NCI-H2196 (cell line): ENCODE measurements around the gene ASTL.

ENCODE experiments used
- DNase-seq: peaks from one replicate; lab custom pipeline; 2025; ENCODE audit not compliant: unreplicated experiment; lab: John Stamatoyannopoulos, UW

The ASTL gene

DNA sequence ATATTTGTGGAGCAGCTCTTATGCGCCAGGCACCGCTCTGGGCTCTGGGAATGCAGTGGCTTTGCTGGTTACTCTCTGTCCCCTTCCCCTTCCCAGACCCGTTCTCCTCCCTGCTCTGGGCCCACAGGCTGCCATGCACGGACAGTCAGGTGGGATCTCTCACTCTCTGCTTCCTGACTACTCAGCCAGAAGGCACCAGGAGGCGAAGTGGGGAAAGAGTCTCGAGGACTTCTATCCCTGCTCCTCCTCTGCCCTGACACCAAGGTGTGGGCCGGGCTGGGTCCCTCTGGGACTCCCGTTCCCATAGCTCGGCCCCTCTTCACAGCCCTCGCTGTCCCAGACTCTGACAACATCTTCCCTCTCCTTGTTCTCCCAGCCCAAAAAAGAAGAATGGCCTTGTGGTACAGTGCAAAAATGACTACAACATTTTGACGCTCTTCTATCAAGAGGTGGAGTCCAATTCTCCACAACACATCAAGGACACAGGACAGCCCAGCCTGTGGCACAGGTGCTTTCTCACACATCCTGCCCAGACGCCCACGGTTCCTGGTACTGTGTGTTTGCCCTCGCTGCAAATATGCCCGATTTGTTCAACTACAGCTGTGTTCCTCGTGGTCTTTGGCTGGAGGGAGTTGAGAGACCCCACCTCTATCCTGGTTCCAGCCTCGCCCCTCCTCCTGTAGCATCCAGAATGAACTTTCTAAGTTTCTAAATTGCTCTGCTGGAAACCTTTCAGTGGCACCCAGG, 21.0 kb upstream of the ASTL start:
- DNase-seq = no peak

DNA sequence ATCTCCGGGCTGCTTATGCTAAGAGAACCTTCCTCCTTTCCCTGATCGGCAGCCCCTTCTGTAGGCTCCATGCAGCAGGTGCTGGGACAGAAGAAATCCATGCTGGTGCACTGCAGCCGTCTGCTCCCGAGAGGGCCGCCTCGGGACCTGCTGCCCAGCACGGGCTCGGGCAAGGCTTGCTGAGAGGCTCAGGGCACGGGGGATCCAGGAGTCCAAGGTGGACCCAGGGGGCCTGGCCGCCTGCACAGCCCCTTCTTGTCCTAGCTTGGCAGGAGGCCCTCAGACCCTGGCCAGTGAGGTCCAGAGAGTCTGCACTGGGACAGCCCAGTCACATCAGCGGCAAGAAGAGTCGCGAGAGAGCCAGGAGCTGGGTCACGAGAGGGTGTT, 20.2 kb upstream of the ASTL start:
- no peak for DNase-seq

DNA sequence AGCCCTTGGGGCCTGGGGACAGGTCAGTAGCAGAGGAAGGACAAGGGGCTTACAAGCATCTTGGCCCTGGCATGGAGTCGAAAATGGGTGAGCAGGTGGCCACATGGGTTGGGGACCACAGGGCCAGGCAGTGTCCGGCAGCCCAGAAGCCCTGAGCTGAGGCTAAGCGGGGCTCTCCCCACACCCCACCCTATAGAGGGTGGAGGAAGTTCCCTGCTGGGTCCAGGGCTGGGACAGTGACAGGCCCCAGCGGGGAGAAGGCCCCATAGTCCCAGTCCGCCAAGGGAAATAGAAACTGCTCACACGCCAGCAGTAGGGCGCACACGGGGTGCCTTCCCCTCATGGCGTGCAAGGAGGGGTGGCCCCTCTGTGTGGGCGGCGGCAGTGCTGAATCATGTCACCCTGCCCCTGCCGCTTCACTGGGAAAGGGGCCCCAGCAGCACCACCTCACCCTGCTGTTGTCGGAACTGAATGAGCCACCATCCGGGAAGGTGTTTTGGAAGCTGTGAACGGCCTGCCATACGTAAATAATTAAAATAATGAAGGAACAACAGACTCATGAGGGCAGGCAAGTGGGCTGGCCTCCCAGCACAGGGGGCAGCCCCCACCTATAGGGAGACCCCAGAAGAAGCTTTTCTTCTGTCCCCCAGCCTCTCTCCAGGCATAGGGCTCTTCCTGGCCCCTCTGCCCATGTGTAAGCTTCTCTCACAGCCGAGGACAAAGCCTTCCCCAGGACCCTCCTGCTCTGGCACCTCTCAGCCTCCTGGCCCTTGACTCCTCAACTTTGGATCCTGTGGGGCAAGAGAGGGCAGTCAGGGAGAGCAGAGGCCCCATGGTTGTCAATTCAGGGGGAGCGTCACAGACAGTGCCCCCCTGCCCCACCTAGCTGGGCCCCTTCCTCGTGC, 19.6 kb upstream of the ASTL start:
- DNase-seq = no peak

DNA sequence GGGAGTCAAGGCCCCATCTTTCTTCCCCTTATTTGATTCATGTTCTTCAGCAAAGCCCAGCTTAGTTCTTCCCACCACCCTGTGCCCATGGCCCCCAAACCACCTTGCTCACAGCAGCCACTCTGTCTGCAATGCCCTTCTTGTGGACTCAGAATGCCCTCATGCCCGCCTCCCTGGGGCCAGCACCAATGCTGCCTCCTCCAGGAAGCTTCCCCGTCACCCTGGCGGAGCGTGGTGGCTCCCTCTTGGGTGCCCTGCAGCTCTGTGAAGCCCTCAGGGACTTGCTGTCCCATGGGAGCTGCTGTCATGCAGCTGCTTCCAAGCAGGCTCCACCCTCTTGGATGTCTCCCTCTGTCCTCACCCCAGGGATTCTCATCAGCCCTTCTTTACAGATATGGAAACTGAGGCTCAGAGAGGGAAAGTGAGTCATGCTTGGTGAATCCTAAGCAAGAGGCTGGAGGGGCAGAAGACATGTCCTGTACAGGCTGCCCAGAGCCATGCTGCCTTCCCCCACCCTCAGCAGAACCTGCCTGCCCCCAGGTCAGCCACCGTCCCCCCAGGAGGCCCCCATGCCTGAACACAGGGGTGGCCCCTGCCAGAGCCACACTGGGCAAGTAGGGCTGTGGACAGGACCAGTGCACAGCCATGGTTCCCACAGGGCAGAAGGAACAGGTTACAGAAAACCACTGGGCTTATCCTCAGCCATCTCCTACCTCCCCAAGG, 18.8 kb upstream of the ASTL start:
- no peak for DNase-seq

DNA sequence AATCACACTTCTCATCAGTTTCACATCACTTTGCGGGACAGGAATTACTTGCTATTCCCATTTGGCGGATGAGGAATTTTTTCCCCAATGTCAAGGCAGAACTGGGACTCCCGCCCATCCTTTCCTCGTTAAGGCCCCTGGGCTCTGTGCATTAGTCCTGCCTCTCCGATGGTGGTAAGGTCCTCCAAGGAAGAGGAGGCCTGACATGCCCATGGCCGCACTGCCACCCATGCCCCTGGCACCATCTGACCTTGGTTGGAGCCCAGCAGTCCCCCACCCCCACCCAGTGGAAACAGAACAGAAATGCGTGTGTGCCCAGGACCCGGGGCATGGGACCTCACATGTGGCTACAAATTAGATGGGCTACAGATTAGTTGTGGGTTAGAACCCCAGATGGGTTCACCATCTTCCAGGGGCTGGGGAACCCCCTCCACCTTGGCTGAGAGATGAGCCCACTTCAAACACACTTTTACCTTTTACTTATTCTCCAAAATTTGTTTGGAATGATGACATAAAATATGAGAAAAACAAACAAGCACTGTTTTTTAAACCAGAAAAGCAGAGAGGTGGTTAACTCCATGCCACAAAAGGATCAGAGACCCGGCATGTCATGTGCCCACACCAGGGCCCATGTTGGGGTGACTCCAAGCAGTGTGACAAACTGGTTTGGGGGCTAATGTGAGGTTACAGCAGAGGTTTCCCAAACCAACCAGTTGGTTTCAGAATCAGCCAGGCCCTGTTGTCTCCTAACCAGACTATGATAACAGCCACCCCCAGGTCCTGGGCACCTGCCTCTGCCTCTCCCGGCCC, 17.9 kb upstream of the ASTL start:
- DNase-seq = no peak

DNA sequence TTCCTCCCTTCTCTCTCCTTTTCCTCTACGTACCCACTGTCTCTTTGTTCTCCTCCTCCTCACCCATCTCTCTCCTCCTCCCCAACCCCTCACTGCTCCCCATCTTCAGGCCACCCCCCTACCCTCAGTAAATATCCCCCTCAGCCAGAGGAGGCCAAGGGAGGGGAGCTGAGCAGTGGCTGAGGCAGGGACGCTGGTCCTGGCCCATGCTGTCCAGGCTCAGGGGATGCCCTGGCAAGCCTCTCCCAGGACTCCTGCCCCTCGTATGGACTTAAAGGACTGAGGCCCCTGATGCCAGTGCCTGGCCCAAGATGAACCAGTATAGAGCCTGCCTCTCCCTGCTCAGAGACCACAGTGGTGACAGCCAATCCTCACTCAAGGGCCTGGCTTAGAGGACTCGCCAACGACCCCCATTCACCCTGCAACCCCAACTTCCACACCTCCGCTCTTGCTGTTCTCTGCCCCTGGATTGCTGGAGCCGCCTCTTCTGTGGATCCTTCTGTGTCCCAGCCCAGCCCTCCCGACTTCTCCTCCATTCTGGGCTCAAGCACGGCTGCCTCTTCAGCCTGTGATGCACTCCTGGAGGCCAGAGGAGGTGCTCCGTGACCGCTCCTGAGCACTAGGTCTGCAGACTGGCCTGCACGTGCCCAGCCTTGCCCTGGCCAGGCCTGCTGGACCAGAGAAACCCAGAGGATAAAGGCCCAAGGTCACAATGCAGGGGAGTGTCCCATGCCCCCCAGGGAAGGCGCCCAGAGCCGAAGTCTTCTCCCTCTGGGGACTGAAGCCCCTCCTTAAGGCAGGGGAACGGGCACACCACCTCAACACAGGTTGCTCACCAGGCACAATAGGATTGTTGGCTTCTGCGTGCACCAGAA, 16.4 kb upstream of the ASTL start:
- no peak for DNase-seq

DNA sequence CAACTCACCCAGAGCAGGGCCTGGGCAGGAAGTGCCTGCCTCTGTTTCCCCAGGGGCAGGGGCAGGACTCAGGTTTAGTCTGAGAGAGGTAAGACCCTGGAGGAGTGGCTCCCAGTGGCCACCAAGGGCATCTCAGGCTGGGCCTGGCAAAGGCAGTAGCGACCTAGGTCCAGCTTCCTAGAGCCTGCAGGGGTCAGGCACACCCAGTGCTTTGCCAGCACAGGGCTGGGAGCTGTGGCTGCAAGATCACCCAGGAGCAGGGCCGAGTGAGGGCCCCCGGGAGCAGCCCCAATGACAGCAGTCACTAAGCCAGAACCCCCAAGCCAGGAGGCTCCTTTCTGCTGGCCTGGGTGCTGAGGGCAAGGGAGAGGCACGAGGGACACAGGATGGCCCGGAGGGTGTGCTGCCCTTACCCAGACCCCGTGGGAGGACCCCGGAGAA, 15.7 kb upstream of the ASTL start:
- no peak for DNase-seq

DNA sequence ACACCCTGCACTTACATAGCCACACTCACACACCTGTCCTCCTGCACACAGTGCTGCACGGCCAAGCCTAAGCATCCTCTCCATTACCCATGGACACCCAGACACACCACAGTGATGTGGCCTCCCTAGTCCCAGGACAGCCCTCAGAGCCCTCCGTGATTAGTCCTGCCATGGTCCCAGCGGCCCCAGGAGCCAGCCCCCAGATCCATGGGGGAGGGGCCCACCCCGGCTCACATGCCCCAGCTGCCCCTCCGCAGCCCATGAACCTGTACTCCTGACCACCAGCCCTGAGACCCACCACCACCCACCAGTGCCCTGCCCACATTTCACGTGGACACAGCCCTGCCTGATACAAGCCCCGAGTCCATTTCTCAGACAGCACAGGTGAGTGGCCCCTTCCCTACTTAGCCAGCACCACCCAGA, 15.0 kb upstream of the ASTL start:
- no peak for DNase-seq

DNA sequence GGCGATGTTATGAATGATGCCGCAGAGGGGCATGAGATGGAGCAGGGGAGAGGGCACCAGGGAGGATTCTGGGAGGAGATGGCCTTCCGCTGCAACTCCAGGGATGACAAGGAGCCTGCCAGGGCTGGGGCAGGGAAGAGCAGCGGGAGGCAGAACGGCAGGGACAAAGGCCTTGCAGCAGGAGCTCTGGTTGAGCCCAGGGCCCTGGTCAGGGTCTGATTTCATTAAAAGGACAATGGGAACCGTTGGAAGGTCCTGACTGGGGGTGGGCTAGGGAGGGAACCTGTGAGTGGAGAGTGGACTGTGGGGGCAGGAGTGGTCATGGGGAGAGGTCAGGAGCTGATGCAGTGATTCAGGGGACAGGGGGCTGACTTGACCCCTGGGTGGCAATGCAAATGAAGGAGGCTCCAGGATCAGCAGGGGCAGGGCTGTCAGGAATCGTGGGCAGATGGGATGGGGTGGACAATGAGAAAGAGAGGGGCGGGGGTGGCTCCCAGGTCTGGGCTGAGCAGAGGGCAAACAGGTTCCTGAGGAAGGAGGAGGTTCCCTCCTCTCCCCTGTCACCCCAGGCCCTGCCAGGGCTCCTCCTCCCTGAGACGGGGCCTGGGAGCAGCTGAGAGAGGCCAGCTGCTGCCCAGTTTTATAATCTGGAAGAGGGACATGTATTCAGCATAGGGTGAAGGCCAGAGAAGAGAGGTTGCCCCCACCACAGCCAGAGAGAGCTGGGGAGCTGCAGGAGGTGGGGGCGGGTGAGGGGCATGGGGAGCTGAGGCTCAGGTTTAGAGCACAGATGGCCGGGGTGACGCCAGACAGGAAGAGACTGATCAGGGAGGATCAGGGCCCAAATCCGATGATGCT, 14.2 kb upstream of the ASTL start:
- DNase-seq = peak; percentile 17

DNA sequence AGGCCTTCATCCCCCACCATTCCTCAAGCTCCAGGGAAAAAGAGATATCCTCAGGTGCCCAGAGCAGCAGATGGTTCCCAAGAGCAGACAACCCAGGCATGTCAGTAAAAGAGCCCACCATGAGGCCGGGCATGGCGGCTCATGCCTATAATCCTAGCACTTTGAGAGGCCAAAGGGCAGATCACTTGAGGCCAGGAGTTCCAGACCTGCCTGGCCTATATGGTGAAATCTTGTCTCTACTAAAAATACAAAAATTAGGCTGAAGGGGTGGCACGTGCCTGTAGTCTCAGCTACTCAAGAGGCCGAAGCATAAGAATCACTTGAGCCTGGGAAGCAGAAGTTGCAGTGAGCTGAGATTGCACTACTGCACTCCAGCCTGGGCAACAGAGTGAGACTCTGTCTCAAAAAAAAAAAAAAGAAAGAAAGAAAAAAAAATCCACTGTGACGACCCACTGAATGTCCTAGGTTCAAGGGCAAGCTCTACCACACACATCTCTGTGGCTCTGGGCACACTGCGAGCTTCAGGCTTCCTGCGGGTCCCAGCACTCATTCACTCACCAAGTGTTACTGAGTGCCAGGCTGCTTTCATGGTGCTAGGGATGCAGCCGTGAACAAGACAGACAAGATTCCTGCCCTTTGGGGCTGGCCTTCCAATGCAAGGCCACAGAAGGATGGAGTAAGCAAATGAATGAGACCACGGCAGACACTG, 13.4 kb upstream of the ASTL start:
- DNase-seq = no peak

DNA sequence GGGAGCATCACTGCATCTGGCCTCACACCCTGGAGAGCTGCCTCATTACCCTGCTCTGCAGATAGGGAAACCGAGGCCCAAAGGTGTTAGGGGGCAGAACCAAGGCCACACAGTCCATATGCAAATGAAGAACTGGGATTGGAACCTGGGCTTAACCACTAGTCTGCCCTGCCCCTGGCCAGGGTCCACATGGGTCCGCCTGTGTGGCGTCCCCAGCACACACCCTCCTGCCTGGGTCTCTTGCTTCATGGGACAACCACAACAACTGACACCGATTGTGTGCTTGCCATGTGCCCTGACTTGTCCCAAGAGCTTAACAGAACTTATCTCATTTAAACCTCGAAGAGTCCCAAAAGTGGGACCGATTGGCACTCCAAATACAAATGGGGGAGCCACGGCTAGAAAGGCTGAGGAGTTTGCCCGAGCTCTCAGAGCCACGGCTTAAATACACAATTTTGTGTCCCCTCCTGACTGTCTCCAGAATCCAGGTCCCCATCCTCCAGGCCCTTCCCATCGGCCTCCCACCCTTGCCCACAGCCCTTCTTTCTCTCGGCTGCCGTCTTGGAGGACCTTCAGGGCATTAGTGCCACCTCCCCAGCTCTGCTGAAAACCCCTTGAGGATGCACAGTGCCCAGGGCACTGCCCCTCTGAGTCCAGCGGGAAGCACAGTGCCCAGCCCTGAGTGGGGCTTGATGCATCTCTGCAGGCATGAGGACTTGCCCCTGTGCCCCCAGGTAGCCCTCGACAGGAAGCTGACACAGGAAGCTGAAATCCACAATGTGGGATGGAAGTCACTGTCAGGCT, 12.7 kb upstream of the ASTL start:
- no peak for DNase-seq

DNA sequence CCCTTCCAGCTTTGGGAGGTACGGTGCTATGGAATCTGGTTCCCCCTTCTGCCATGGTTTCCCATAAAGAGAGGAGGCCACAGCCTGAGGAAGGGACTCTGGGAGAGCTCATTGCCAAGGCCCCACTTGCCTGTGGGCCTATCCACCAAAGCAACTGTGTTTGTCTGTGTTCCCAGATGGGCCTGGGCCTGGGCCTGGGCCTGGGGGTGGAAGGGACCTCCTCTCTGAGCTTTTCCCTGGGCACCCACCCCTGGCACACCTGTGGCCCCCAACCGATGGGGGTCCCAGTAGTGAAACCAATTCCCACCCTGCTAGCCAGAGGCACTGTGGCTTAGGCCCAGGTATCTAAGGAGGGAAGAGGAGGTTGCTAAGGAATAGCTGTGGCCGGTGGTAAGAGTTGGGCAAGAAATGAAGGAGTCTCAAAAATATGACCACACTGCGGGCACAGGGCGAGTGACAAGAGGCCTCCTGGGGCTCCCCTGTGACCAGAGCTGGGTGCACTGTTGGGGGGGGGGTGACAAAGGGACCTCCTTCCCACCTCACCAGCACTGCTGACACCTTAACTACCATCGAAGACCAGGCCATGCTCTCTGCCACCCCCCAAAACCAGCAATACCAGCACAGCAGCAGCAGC, 11.8 kb upstream of the ASTL start:
- no peak for DNase-seq

DNA sequence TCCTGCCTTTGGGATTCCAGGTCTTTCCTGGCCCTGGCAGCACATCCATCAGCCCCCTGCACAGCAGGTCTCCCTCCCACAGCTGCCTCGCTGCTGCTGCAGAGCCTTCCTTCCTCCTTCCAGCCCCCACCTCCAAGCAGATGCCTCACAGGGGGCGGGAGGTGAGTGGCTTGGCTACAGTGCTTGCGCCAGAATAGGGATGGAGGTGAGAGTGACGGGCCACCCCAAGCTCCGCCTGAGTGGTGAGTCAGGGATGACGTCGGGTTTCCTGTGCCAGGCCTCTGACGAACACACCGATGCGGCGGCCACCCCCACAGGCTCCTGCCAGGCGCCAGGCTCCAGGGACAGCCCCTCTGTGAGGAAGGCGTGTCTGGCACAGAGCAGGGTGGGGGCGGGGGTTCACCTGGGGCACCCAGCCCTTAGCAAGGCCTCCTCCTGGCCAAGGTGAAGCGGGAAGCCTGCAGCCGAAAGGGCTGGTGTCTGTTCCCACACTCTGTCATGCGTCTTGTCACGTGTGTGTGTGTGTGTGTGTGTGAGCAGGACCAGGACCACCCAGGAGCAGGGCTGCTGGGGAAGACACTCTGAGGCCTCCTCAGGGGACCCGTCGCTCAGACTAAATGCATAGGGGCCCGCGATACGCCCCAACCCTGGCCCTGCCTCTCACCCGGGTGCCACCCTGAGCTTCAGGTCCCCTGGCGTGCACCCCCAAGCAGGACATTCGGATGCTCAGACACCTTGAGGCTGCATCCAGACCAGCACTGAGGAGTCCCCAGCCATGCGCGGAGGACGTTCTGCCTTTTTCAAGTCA, 10.3 kb upstream of the ASTL start:
- DNase-seq = peak; percentile 96

DNA sequence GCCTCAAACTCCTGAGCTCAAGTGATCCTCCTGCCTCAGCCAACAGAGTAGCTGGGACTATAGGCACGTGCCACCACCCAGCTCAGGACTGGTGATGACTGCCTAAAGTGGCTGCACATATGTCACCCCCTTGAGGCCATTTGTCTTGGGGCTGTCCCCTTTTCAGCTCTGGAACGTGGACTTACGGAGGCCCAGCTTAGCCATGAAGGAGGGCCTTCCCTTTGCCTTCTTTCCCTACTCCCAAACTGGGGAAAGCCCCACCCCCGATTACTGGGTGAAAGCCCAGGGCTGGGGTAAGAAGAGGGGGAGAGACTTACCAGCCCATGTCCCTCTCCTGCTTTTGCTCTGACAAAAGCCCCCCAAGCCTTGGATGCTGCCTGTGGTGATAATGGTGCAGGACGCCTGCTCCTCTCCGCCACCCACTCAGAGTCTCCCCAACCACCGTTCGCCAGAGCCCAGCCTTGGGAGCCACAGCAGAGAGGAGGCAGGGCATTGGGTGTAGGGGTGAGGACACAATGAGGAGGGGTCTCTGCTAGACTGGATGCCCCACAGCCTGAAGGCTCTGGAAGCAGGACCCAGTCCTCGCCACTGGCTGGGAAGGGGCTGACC, 9.4 kb upstream of the ASTL start:
- DNase-seq = peak; percentile 36

DNA sequence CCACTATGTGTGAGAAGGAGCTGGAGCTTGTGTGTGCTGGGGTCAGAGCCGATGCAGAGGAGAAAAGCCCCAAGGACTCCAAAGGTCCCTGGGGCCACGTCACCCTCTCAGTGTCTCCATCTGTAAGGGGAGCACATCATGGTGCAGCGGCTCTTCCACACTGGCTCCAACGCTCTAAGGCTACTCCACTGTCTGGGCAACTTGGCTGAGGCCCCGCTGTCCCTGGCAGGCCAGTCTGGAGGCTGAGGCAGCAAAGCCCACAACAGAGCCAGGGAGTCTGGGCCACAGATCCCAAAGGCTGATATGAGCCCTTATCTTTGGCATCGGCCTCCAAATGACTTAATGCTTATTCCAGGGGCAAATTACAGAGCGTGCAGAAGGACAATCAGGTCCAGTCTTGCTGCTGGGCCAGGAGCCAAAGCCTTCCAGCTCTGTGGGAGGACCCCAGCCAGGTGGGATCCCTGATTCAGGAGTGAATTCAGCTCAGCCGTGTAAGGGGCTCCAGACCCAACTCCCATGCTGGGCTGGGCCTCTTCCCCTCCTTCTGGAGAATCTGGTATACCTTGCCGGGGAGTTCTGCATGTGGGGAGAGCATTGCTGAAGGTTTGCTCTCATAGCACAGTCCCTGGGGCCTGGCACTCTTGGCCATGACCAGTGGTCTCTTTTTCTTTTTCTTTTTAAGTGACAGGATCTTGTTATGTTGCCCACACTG, 8.7 kb upstream of the ASTL start:
- peak; percentile 80 for DNase-seq
